ENCODE data around the gene TMEM132C. TPM values are rescaled to one million over a fixed set of nuclear protein-coding genes. Genes with fewer than 3 reads are reported as not detected.
A peak's percentile ranks its signal among the peaks of the same experiment; 100 is the strongest.

Gene TMEM132C
- total and polyA plus RNA-seq, 2 of the 13 experiments (the other 11 are each of a cell fraction or from before 2014, with no cell fraction given): not detected

DNA sequence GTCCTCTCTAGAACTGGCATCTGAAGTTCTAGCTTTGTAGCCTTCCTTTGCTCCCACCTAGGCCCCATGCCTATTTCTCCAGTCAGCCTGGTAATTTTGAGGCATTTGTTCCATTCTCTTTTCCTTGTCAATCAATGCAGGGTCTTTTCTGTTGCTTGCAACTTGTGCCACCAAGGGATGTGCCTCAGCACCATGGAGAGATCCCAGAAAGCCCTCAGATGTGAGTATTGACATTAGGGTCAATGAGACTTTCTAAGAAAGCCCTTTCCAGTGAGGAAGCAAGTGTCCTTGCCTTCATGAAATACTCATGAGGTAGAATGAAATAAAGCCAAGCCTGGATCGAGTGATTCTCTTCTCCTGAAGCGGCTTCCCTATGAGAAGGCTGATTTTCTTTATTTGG, 342.9 kb downstream of the TMEM132C start:
- intact Hi-C loops (cut with micrococcal nuclease; ENCODE audit: unreplicated experiment): no loop called here
- Histone ChIP-seq H3K4me1 (ENCODE audit: insufficient read depth, low read length) (no peaks in the 10 kb centered on the region), H3K9ac (ENCODE audit: insufficient read depth, low read depth, low read length) (no peak overlapping the region), H2AFZ (ENCODE audit: low read length) (no peak overlapping the region), H3K79me2 (ENCODE audit: insufficient read depth, low read length) (no peaks in the 10 kb centered on the region), H3K4me2 (ENCODE audit: low read depth, low read length) (no peak overlapping the region), H3K27ac (ENCODE audit: extremely low read length, insufficient read depth, low read length) (no peak overlapping the region), H3K9me3 (ENCODE audit: low read length) (no peaks in the 10 kb centered on the region; the same call in 1 of the 2 replicates), H3K4me3 (replicated peaks in 1 of 3; ENCODE audit: insufficient read depth in 1 of 3, low read depth in 2 of 3, low read length in 3 of 3) (no peak overlapping the region), H4K20me1 (ENCODE audit: insufficient read depth, low read length) (no peaks in the 10 kb centered on the region), H3K36me3 (replicated peaks in 1 of 2; ENCODE audit: control insufficient read depth in 1 of 2, insufficient read depth in 2 of 2, low read length in 2 of 2) (no peaks in the 10 kb centered on the region), H3K27me3 (ENCODE audit: control insufficient read depth in 1 of 2, insufficient read depth in 2 of 2, low read length in 2 of 2) (peaks cover 0 to 4% of the 10 kb centered on the region in 2 experiments; a peak in 1 of 5 replicates)
- ChIA-PET POLR2A (no interaction called here), CTCF (ENCODE audit: low intra/inter-chr PET ratio, low total read pairs) (no interaction called here)
- 3% methylated on average over 2 of the region's 2 CpGs for WGBS (ENCODE audit: low lambda C conversion rate)
- BruUV-seq (replicated peaks): no TSS peak
- in situ Hi-C loops (cut with HindIII; ENCODE audit: extremely low pct_ligation_motif_present, low pct_unique_long_range_greater_than_20kb): no loop called here
- DNase-seq (ENCODE audit: low spot score) (no peak), ATAC-seq (no peak), FAIRE-seq (no peak)
- no peak for TF ChIP-seq ZKSCAN8 (CRISPR knock-in tag; IDR thresholded peaks at IDR 0.05; ENCODE audit: borderline replicate concordance)
- peak; percentile 92 for TF ChIP-seq MIER2 (CRISPR knock-in tag; IDR thresholded peaks at IDR 0.05)
- TF ChIP-seq EHMT2 (IDR thresholded peaks at IDR 0.05; ENCODE audit: borderline replicate concordance, low read depth, low read length): 0 out of 2 replicates have a peak, but pooled peaks have one; percentile 47
- TF ChIP-seq, protein P1, sequence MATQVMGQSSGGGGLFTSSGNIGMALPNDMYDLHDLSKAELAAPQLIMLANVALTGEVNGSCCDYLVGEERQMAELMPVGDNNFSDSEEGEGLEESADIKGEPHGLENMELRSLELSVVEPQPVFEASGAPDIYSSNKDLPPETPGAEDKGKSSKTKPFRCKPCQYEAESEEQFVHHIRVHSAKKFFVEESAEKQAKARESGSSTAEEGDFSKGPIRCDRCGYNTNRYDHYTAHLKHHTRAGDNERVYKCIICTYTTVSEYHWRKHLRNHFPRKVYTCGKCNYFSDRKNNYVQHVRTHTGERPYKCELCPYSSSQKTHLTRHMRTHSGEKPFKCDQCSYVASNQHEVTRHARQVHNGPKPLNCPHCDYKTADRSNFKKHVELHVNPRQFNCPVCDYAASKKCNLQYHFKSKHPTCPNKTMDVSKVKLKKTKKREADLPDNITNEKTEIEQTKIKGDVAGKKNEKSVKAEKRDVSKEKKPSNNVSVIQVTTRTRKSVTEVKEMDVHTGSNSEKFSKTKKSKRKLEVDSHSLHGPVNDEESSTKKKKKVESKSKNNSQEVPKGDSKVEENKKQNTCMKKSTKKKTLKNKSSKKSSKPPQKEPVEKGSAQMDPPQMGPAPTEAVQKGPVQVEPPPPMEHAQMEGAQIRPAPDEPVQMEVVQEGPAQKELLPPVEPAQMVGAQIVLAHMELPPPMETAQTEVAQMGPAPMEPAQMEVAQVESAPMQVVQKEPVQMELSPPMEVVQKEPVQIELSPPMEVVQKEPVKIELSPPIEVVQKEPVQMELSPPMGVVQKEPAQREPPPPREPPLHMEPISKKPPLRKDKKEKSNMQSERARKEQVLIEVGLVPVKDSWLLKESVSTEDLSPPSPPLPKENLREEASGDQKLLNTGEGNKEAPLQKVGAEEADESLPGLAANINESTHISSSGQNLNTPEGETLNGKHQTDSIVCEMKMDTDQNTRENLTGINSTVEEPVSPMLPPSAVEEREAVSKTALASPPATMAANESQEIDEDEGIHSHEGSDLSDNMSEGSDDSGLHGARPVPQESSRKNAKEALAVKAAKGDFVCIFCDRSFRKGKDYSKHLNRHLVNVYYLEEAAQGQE (IDR thresholded peaks at IDR 0.05; ENCODE audit: borderline replicate concordance in 1 of 2, low read depth in 1 of 2, low read length in 2 of 2): peak; percentile 37 to 91

DNA sequence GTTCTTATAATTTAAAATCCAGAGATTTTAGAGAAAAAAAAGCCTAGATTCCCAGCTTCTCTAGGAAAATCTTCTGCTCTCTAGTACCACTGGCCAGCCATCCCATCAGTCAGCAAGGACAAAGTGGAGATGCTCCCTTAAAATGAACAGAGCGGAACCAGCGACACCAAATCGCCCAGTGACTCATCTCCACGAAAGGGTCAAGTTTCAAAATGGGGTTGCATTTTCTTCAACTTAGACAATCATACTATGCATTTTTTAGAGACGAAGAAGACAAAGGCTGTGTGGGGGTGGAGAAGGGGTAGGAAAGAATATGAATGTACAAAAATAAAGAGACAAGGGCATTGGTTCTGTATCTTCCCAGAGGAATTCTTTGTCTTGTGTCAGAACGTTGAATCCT, 344.8 kb downstream of the TMEM132C start:
- Histone ChIP-seq H2AFZ (ENCODE audit: low read length) (no peak overlapping the region), H3K9ac (ENCODE audit: insufficient read depth, low read depth, low read length) (no peak overlapping the region), H3K9me3 (ENCODE audit: low read length) (no peaks in the 10 kb centered on the region; the same call in 1 of the 2 replicates), H3K4me1 (ENCODE audit: insufficient read depth, low read length) (no peaks in the 10 kb centered on the region), H3K4me2 (ENCODE audit: low read depth, low read length) (no peak overlapping the region), H3K79me2 (ENCODE audit: insufficient read depth, low read length) (no peaks in the 10 kb centered on the region), H3K27ac (ENCODE audit: extremely low read length, insufficient read depth, low read length) (no peak overlapping the region), H3K4me3 (replicated peaks in 1 of 3; ENCODE audit: insufficient read depth in 1 of 3, low read depth in 2 of 3, low read length in 3 of 3) (no peak overlapping the region), H3K27me3 (ENCODE audit: control insufficient read depth in 1 of 2, insufficient read depth in 2 of 2, low read length in 2 of 2) (peaks cover 0 to 4% of the 10 kb centered on the region in 2 experiments; a peak in 1 of 5 replicates), H4K20me1 (ENCODE audit: insufficient read depth, low read length) (no peaks in the 10 kb centered on the region), H3K36me3 (replicated peaks in 1 of 2; ENCODE audit: control insufficient read depth in 1 of 2, insufficient read depth in 2 of 2, low read length in 2 of 2) (no peaks in the 10 kb centered on the region)
- no peak for DNase-seq (ENCODE audit: low spot score)
- ChIA-PET CTCF (ENCODE audit: low intra/inter-chr PET ratio, low total read pairs) (no interaction called here), POLR2A (no interaction called here)
- no TSS peak for BruUV-seq (replicated peaks)
- WGBS (ENCODE audit: low lambda C conversion rate): 2% methylated on average over 6 of the region's 6 CpGs
- FAIRE-seq: no peak
- no peak for ATAC-seq
- intact Hi-C loops (cut with micrococcal nuclease; ENCODE audit: unreplicated experiment): no loop called here
- TF ChIP-seq FOSL2 (CRISPR knock-in tag; IDR thresholded peaks at IDR 0.05): no peak
- TF ChIP-seq, protein P2, sequence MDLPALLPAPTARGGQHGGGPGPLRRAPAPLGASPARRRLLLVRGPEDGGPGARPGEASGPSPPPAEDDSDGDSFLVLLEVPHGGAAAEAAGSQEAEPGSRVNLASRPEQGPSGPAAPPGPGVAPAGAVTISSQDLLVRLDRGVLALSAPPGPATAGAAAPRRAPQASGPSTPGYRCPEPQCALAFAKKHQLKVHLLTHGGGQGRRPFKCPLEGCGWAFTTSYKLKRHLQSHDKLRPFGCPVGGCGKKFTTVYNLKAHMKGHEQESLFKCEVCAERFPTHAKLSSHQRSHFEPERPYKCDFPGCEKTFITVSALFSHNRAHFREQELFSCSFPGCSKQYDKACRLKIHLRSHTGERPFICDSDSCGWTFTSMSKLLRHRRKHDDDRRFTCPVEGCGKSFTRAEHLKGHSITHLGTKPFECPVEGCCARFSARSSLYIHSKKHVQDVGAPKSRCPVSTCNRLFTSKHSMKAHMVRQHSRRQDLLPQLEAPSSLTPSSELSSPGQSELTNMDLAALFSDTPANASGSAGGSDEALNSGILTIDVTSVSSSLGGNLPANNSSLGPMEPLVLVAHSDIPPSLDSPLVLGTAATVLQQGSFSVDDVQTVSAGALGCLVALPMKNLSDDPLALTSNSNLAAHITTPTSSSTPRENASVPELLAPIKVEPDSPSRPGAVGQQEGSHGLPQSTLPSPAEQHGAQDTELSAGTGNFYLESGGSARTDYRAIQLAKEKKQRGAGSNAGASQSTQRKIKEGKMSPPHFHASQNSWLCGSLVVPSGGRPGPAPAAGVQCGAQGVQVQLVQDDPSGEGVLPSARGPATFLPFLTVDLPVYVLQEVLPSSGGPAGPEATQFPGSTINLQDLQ (CRISPR knock-in tag; IDR thresholded peaks at IDR 0.05): no peak
- no peak for TF ChIP-seq ZNF781 (CRISPR knock-in tag; IDR thresholded peaks at IDR 0.05; ENCODE audit: borderline replicate concordance, not compliant biosample characterization)
- no peak for TF ChIP-seq ZNF484 (CRISPR knock-in tag; IDR thresholded peaks at IDR 0.05; ENCODE audit: borderline replicate concordance, low read depth)
- TF ChIP-seq BHLHE40 (IDR thresholded peaks at IDR 0.05; ENCODE audit: low read length): no peak
- no peak for TF ChIP-seq ZNF777 (CRISPR knock-in tag; IDR thresholded peaks at IDR 0.05)
- TF ChIP-seq, protein P3, sequence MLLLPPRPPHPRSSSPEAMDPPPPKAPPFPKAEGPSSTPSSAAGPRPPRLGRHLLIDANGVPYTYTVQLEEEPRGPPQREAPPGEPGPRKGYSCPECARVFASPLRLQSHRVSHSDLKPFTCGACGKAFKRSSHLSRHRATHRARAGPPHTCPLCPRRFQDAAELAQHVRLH (CRISPR knock-in tag; IDR thresholded peaks at IDR 0.05; ENCODE audit: borderline replicate concordance, low read depth): no peak
- in situ Hi-C loops (cut with HindIII; ENCODE audit: extremely low pct_ligation_motif_present, low pct_unique_long_range_greater_than_20kb): no loop called here
